ENCODE measurements around the gene MAN1A1.

DNA sequence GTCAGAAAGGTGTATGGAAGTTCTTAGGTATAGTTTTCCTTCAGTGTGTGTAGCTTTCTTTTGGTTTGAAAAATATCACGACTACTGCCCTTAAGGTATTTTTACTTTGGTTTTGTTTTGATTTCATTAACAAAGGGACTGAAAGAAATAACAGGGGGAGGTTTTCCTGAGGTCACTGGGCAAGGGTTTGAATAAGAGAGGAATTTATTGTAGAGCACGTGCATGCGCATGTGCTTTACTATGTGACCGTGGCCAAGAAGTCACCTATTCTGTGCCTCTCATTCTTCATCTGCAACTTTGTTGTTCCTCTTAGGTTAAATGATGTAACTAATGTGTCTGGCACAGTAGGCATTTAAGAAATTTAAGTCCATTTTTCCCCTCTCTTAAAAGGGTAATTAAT is 4.1 kb upstream of the MAN1A1 start:
- no peak for TF ChIP-seq POLR2A (IDR thresholded peaks at IDR 0.05)
- no peak for TF ChIP-seq CTCF (IDR thresholded peaks at IDR 0.05)

All from sigmoid colon (tissue), 3 donors.